ENCODE measurements around the gene FSTL5. TPM values are rescaled to one million over a fixed set of nuclear protein-coding genes. Genes with fewer than 3 reads are reported as not detected.

FSTL5 gene
- total RNA-seq, 2 donors from 2014 or later = 0.13 TPM; not detected in 1

- TF ChIP-seq CTCF (IDR thresholded peaks at IDR 0.05) = no peak
- no peak overlapping the region for H3K9ac ChIP-seq (ENCODE audit: low read depth in 2 of 2, low read length in 2 of 2)
Observed at GRCh38 chr4:162149644-162150043, 14.2 kb downstream of the FSTL5 start.

GRCh38 chr4:162140051-162140683, 23.6 kb downstream of the FSTL5 start:
- Histone ChIP-seq H3K9ac (ENCODE audit: low read depth in 2 of 2, low read length in 2 of 2) (no peak overlapping the region), H3K36me3 (no peaks in the 10 kb centered on the region), H3K9me3 (no peaks in the 10 kb centered on the region), H3K27me3 (no peaks in the 10 kb centered on the region), H3K4me1 (no peaks in the 10 kb centered on the region), H3K27ac (no peak overlapping the region), H3K4me3 (no peak overlapping the region)
- no peak for TF ChIP-seq CTCF (IDR thresholded peaks at IDR 0.05)
- intact Hi-C loops (cut with DNase I) = loop anchor here (10.0 kb wide), 1 partner anchor 225 kb away; no protein-coding TSS in a partner anchor
- no peak for DNase-seq

More at GRCh38 chr4:162149644-162150043, 14.2 kb downstream of the FSTL5 start:
- DNase-seq = no peak
- Histone ChIP-seq H3K4me3 (no peak overlapping the region), H3K4me1 (no peaks in the 10 kb centered on the region), H3K9me3 (no peaks in the 10 kb centered on the region), H3K36me3 (no peaks in the 10 kb centered on the region), H3K27ac (no peak overlapping the region), H3K27me3 (no peaks in the 10 kb centered on the region)
- intact Hi-C loops (cut with DNase I) = loop anchor here (10.0 kb wide), 1 partner anchor 215 kb away; no protein-coding TSS in a partner anchor

GRCh38 chr4:162139412-162139811, 24.4 kb downstream of the FSTL5 start:
- no peaks in the 10 kb centered on the region for H3K9me3 ChIP-seq
- no peak overlapping the region for H3K27ac ChIP-seq
- H3K36me3 ChIP-seq = no peaks in the 10 kb centered on the region
- H3K27me3 ChIP-seq = no peaks in the 10 kb centered on the region
- H3K4me1 ChIP-seq = no peaks in the 10 kb centered on the region
- no peak overlapping the region for H3K9ac ChIP-seq (ENCODE audit: low read depth in 2 of 2, low read length in 2 of 2)
- intact Hi-C loops (cut with DNase I) = no loop called here
- no peak for DNase-seq
- no peak overlapping the region for H3K4me3 ChIP-seq
- TF ChIP-seq CTCF (IDR thresholded peaks at IDR 0.05) = no peak

GRCh38 chr4:162131256-162131655, 32.5 kb downstream of the FSTL5 start:
- H3K9me3 ChIP-seq = no peaks in the 10 kb centered on the region
- H3K4me1 ChIP-seq = no peaks in the 10 kb centered on the region
- H3K4me3 ChIP-seq = no peak overlapping the region
- H3K27ac ChIP-seq = no peak overlapping the region
- H3K9ac ChIP-seq (ENCODE audit: low read depth in 2 of 2, low read length in 2 of 2) = no peak overlapping the region
- H3K27me3 ChIP-seq = no peaks in the 10 kb centered on the region
- DNase-seq = no peak
- no peaks in the 10 kb centered on the region for H3K36me3 ChIP-seq
- intact Hi-C loops (cut with DNase I) = no loop called here
- no peak for TF ChIP-seq CTCF (IDR thresholded peaks at IDR 0.05)

- Histone ChIP-seq H3K4me1 (no peaks in the 10 kb centered on the region), H3K27me3 (no peaks in the 10 kb centered on the region), H3K9me3 (no peaks in the 10 kb centered on the region), H3K4me3 (no peak overlapping the region), H3K27ac (no peak overlapping the region), H3K9ac (ENCODE audit: low read depth in 2 of 2, low read length in 2 of 2) (no peak overlapping the region), H3K36me3 (no peaks in the 10 kb centered on the region)
- TF ChIP-seq CTCF (IDR thresholded peaks at IDR 0.05) = no peak
- no peak for DNase-seq
- intact Hi-C loops (cut with DNase I) = no loop called here
Observed at GRCh38 chr4:162126729-162127128, 37.1 kb downstream of the FSTL5 start.
